ENCODE data around the gene KIFC3.
"Not testable (repeated sequence)": the region's sequence is repeated elsewhere in the genome, so short reads cannot be mapped to it uniquely, and the experiment has no call there.

KIFC3 gene

DNA sequence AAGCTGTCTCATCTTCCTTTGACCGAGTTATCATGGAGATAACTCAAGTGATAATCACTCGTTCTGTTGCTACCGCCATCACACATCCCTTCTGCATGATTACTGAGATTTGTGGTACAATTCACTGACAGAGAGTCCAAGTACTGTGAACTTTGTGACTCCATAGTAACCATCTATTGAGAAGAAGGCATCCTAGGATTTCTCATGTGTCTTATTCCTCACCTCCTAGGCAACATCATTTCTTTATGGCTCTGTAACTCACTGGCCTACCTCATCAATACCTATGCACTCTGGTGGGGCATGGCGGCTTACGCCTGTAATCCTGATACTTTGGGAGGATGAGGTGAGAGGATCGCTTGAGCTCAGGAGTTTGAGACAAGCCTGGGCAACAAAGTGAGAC lies 88.2 kb downstream of the KIFC3 start:
- H3K9me2 ChIP-seq (replicated peaks; ENCODE audit: insufficient read depth, low read length), result no peaks in the 10 kb centered on the region
- H3K4me2 ChIP-seq (ENCODE audit: low read depth, low read length), result no peak overlapping the region
- no peaks in the 10 kb centered on the region for H3F3A ChIP-seq (ENCODE audit: insufficient read depth, low read length)
- no peak for TF ChIP-seq EZH2 (optimal IDR thresholded peaks at IDR 0.05; ENCODE audit: low read depth, low read length)
- TF ChIP-seq EZH2phosphoT487 (IDR thresholded peaks at IDR 0.05; ENCODE audit: low read length), result no peak
- TF ChIP-seq CTCF (IDR thresholded peaks at IDR 0.05; ENCODE audit: low read length), result no peak
- no peak for DNase-seq
- no peaks in the 10 kb centered on the region for H3K36me3 ChIP-seq (replicated peaks; ENCODE audit: insufficient read depth, low read length)
- H3K4me3 ChIP-seq (ENCODE audit: low read length), result no peak overlapping the region
- H3K27me3 ChIP-seq (replicated peaks; ENCODE audit: insufficient read depth, low read length), result no peaks in the 10 kb centered on the region; the same call in 1 of the 2 replicates
- H3K9me3 ChIP-seq (replicated peaks; ENCODE audit: insufficient read depth, low read length), result no peaks in the 10 kb centered on the region
- H3K27ac ChIP-seq (ENCODE audit: low read length), result no peak overlapping the region
- no peaks in the 10 kb centered on the region for H3K4me1 ChIP-seq (ENCODE audit: low read length)
- H3K9ac ChIP-seq (ENCODE audit: low read length), result no peak overlapping the region
- H4K20me1 ChIP-seq (ENCODE audit: insufficient read depth, low read length), result no peaks in the 10 kb centered on the region
- H3K79me2 ChIP-seq (ENCODE audit: low read length), result no peaks in the 10 kb centered on the region
- no peak overlapping the region for H2AFZ ChIP-seq (ENCODE audit: low read length)

- H4K20me1 ChIP-seq (ENCODE audit: insufficient read depth, low read length), result no peaks in the 10 kb centered on the region
- H3K9me3 ChIP-seq (replicated peaks; ENCODE audit: insufficient read depth, low read length), result no peaks in the 10 kb centered on the region
- H3K27me3 ChIP-seq (replicated peaks; ENCODE audit: insufficient read depth, low read length), result no peaks in the 10 kb centered on the region; the same call in 1 of the 2 replicates
- H3K9me2 ChIP-seq (replicated peaks; ENCODE audit: insufficient read depth, low read length), result no peaks in the 10 kb centered on the region
- H3K4me1 ChIP-seq (ENCODE audit: low read length), result no peaks in the 10 kb centered on the region
- H3K36me3 ChIP-seq (replicated peaks; ENCODE audit: insufficient read depth, low read length), result no peaks in the 10 kb centered on the region
- H2AFZ ChIP-seq (ENCODE audit: low read length), result no peak overlapping the region
- no peak overlapping the region for H3K4me2 ChIP-seq (ENCODE audit: low read depth, low read length)
- H3K79me2 ChIP-seq (ENCODE audit: low read length), result no peaks in the 10 kb centered on the region
- no peak for DNase-seq
- no peak overlapping the region for H3K27ac ChIP-seq (ENCODE audit: low read length)
- H3K9ac ChIP-seq (ENCODE audit: low read length), result no peak overlapping the region
- no peak for TF ChIP-seq EZH2 (optimal IDR thresholded peaks at IDR 0.05; ENCODE audit: low read depth, low read length)
- TF ChIP-seq CTCF (IDR thresholded peaks at IDR 0.05; ENCODE audit: low read length), result no peak
- TF ChIP-seq EZH2phosphoT487 (IDR thresholded peaks at IDR 0.05; ENCODE audit: low read length), result no peak
- no peaks in the 10 kb centered on the region for H3F3A ChIP-seq (ENCODE audit: insufficient read depth, low read length)
- H3K4me3 ChIP-seq (ENCODE audit: low read length), result no peak overlapping the region
Measured at GRCh38 chr16:57713596-57713995, 88.7 kb downstream of the KIFC3 start.

DNA sequence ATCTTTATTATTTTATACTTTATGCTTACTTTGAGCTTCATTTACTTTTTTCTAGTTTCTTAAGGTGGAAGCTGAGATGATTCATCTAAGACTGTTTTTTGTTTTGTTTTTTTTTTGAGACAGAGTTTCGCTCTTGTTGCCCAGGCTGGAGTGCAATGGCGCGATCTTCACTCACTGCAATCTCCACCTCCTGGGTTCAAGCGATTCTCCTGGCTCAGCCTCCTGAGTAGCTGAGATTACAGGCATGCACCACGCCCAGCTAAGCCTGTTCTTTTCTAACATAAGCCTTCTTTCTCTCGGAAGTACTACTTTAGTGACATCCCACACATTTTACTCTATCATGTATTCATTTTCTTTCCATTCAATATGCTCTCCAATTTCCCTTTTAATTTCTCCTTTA lies 89.7 kb downstream of the KIFC3 start:
- H3K4me3 ChIP-seq (ENCODE audit: low read length); H3K9me3 ChIP-seq (replicated peaks; ENCODE audit: insufficient read depth, low read length); H2AFZ ChIP-seq (ENCODE audit: low read length); H3K4me2 ChIP-seq (ENCODE audit: low read depth, low read length); H3K4me1 ChIP-seq (ENCODE audit: low read length); H3F3A ChIP-seq (ENCODE audit: insufficient read depth, low read length); H3K79me2 ChIP-seq (ENCODE audit: low read length); DNase-seq; H4K20me1 ChIP-seq (ENCODE audit: insufficient read depth, low read length); H3K9ac ChIP-seq (ENCODE audit: low read length); H3K27me3 ChIP-seq (replicated peaks; ENCODE audit: insufficient read depth, low read length); H3K9me2 ChIP-seq (replicated peaks; ENCODE audit: insufficient read depth, low read length); H3K36me3 ChIP-seq (replicated peaks; ENCODE audit: insufficient read depth, low read length); H3K27ac ChIP-seq (ENCODE audit: low read length): not testable (repeated sequence)

GRCh38 chr16:57711993-57712392 lies 90.3 kb downstream of the KIFC3 start:
- Histone ChIP-seq H3K4me3 (ENCODE audit: low read length) (no peak overlapping the region), H4K20me1 (ENCODE audit: insufficient read depth, low read length) (no peaks in the 10 kb centered on the region), H3K9me3 (replicated peaks; ENCODE audit: insufficient read depth, low read length) (no peaks in the 10 kb centered on the region), H3K4me1 (ENCODE audit: low read length) (no peaks in the 10 kb centered on the region), H2AFZ (ENCODE audit: low read length) (no peak overlapping the region), H3K79me2 (ENCODE audit: low read length) (no peaks in the 10 kb centered on the region), H3K4me2 (ENCODE audit: low read depth, low read length) (no peak overlapping the region), H3K9ac (ENCODE audit: low read length) (no peak overlapping the region), H3K9me2 (replicated peaks; ENCODE audit: insufficient read depth, low read length) (no peaks in the 10 kb centered on the region), H3K27me3 (replicated peaks; ENCODE audit: insufficient read depth, low read length) (no peaks in the 10 kb centered on the region; the same call in 1 of the 2 replicates), H3K36me3 (replicated peaks; ENCODE audit: insufficient read depth, low read length) (no peaks in the 10 kb centered on the region), H3K27ac (ENCODE audit: low read length) (no peak overlapping the region), H3F3A (ENCODE audit: insufficient read depth, low read length) (no peaks in the 10 kb centered on the region)
- DNase-seq, result no peak
- TF ChIP-seq EZH2 (optimal IDR thresholded peaks at IDR 0.05; ENCODE audit: low read depth, low read length) (no peak), CTCF (IDR thresholded peaks at IDR 0.05; ENCODE audit: low read length) (no peak), EZH2phosphoT487 (IDR thresholded peaks at IDR 0.05; ENCODE audit: low read length) (no peak)
